HEK293 (cell line): ENCODE measurements around the gene COA8.

Source experiments
- GLIS1 ChIP-seq: fragments of 450-650 bp; formaldehyde crosslinking; IDR thresholded peaks from 2 replicates; pipeline ENCODE4 v1.5.1; 2016; ENCODE audit warnings: missing biosample characterization, missing genetic modification characterization
- KLF9 ChIP-seq: fragments of 450-650 bp; formaldehyde crosslinking; IDR thresholded peaks from 2 replicates; pipeline ENCODE4 v1.5.1; 2016; ENCODE audit warnings: missing biosample characterization, missing genetic modification characterization, low read depth
- OSR2 ChIP-seq: fragments of 450-650 bp; formaldehyde crosslinking; IDR thresholded peaks from 2 replicates; pipeline ENCODE4 v1.5.1; 2016; ENCODE audit warnings: missing biosample characterization, missing genetic modification characterization
- OVOL3 ChIP-seq: fragments of 450-650 bp; formaldehyde crosslinking; IDR thresholded peaks from 2 replicates; pipeline ENCODE4 v1.5.1; 2016; ENCODE audit warnings: missing biosample characterization, missing genetic modification characterization
- SETDB1 ChIP-seq: IDR thresholded peaks from one replicate; pipeline ENCODE4 v1.6.1; 2017; ENCODE audit warnings: mild to moderate bottlenecking, low read length, moderate library complexity, mixed read lengths; ENCODE audit not compliant: insufficient read length
- SP2 ChIP-seq: fragments of 450-650 bp; formaldehyde crosslinking; IDR thresholded peaks from 2 replicates; pipeline ENCODE4 v1.5.1; 2016; ENCODE audit warnings: missing biosample characterization, missing genetic modification characterization
- ZBTB1 ChIP-seq: fragments of 450-650 bp; formaldehyde crosslinking; IDR thresholded peaks from 2 replicates; pipeline ENCODE4 v1.5.1; 2016; ENCODE audit warnings: missing biosample characterization, missing genetic modification characterization
- ZIC2 ChIP-seq: fragments of 450-650 bp; formaldehyde crosslinking; IDR thresholded peaks from 2 replicates; pipeline ENCODE4 v1.5.1; 2016; ENCODE audit warnings: missing biosample characterization, missing genetic modification characterization
- ZNF10 ChIP-seq: fragments of 450-650 bp; formaldehyde crosslinking; IDR thresholded peaks from 2 replicates; pipeline ENCODE4 v1.5.1; 2017; ENCODE audit warnings: missing biosample characterization, missing genetic modification characterization
- ZNF16 ChIP-seq: fragments of 450-650 bp; formaldehyde crosslinking; IDR thresholded peaks from 2 replicates; pipeline ENCODE4 v1.5.1; 2016; ENCODE audit warnings: low read depth, missing biosample characterization, missing genetic modification characterization
- ZNF239 ChIP-seq: fragments of 450-650 bp; formaldehyde crosslinking; IDR thresholded peaks from 2 replicates; pipeline ENCODE4 v1.5.1; 2016; ENCODE audit warnings: missing biosample characterization, missing genetic modification characterization
- ZNF341 ChIP-seq: fragments of 450-650 bp; formaldehyde crosslinking; IDR thresholded peaks from 2 replicates; pipeline ENCODE4; 2016; ENCODE audit warnings: low read depth, missing biosample characterization, missing genetic modification characterization
- ZNF404 ChIP-seq: fragments of 450-650 bp; formaldehyde crosslinking; IDR thresholded peaks from 2 replicates; pipeline ENCODE4 v1.5.1; 2017; ENCODE audit warnings: missing biosample characterization, missing genetic modification characterization
- ZNF433 ChIP-seq: fragments of 450-650 bp; formaldehyde crosslinking; IDR thresholded peaks from 2 replicates; pipeline ENCODE4 v1.5.1; 2016; ENCODE audit warnings: missing biosample characterization, missing genetic modification characterization, low read depth
- ZNF48 ChIP-seq: fragments of 450-650 bp; formaldehyde crosslinking; IDR thresholded peaks from 2 replicates; pipeline ENCODE4 v1.5.1; 2016; ENCODE audit warnings: missing biosample characterization, missing genetic modification characterization
- ZNF600 ChIP-seq: fragments of 450-650 bp; formaldehyde crosslinking; IDR thresholded peaks from 2 replicates; pipeline ENCODE4 v1.5.1; 2016; ENCODE audit warnings: missing biosample characterization, missing genetic modification characterization
- ZNF624 ChIP-seq: fragments of 450-650 bp; formaldehyde crosslinking; IDR thresholded peaks from 2 replicates; pipeline ENCODE4 v1.5.1; 2017; ENCODE audit warnings: missing biosample characterization, missing genetic modification characterization
- ZNF677 ChIP-seq: fragments of 450-650 bp; IDR thresholded peaks from 2 replicates; pipeline ENCODE4 v1.5.0; 2018; ENCODE audit warnings: missing biosample characterization, mild to moderate bottlenecking, missing genetic modification characterization, moderate library complexity
- ZNF777 ChIP-seq: fragments of 450-650 bp; formaldehyde crosslinking; IDR thresholded peaks from 2 replicates; pipeline ENCODE4 v1.5.1; 2017; ENCODE audit warnings: missing biosample characterization, missing genetic modification characterization, borderline replicate concordance
- TF ChIP-seq, protein P1 (sequence below): fragments of 450-650 bp; formaldehyde crosslinking; IDR thresholded peaks from 2 replicates; pipeline ENCODE4 v1.5.1; 2016; ENCODE audit warnings: missing biosample characterization, missing genetic modification characterization
- TF ChIP-seq, protein P2 (sequence below): fragments of 450-650 bp; formaldehyde crosslinking; conservative IDR thresholded peaks from 2 replicates; pipeline ENCODE4 v1.5.1; 2016; ENCODE audit warnings: low read depth, missing biosample characterization, missing genetic modification characterization
- TF ChIP-seq, protein P3 (sequence below): fragments of 450-650 bp; formaldehyde crosslinking; IDR thresholded peaks from 2 replicates; pipeline ENCODE4 v1.5.1; 2016; ENCODE audit warnings: missing biosample characterization, missing genetic modification characterization, low read depth
- TF ChIP-seq, protein P4 (sequence below): fragments of 450-650 bp; formaldehyde crosslinking; IDR thresholded peaks from 2 replicates; pipeline ENCODE4 v1.5.1; 2016; ENCODE audit warnings: missing biosample characterization, missing genetic modification characterization
- TF ChIP-seq, protein P5 (sequence below): fragments of 450-650 bp; formaldehyde crosslinking; IDR thresholded peaks from 2 replicates; pipeline ENCODE4 v1.5.1; 2016; ENCODE audit warnings: missing biosample characterization, missing genetic modification characterization, borderline replicate concordance
- TF ChIP-seq, protein P6 (sequence below): fragments of 450-650 bp; IDR thresholded peaks from 2 replicates; pipeline ENCODE4 v1.5.1; 2018; ENCODE audit warnings: missing biosample characterization, missing genetic modification characterization
- TF ChIP-seq, protein P7 (sequence below): fragments of 450-650 bp; formaldehyde crosslinking; IDR thresholded peaks from 2 replicates; pipeline ENCODE4 v1.5.1; 2016; ENCODE audit warnings: missing biosample characterization, missing genetic modification characterization

The COA8 gene

DNA sequence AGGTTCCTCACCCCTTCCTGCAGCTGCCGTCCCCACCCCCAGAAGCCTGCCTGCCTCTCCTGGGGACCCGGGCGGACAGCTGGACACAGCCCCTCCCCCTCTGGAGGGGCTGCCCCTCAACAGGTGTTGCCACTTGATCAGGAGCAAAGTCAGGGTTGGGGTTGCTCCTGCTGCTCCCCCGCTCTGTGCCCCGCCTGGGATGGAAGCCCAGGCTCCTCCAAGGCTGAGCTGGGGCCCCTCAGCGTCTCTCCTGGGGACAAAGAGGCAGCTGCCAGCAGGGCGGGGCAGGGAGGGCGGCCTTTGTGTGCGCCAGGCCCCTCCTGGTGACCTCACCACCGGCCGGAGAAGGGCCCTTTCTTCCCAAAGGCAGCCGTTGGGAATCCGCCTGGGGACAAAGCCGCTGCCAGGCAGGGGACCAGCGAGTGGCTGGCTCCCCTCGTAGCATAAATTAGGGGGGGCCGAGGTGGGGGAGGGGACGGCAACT lies 20.1 kb upstream of the COA8 start (continued):
- TF ChIP-seq GLIS1 (tag by site-specific recombination) (peak; percentile 75), ZNF10 (peak; percentile 44; the same call in 1 of the 2 replicates), SP2 (tag by site-specific recombination) (no peak), ZNF16 (no peak), OSR2 (tag by site-specific recombination) (no peak), ZNF239 (no peak), ZNF48 (tag by site-specific recombination) (no peak), ZNF677 (tag by site-specific recombination) (no peak), ZNF600 (tag by site-specific recombination) (no peak), ZBTB1 (tag by site-specific recombination) (no peak), ZNF777 (tag by site-specific recombination) (no peak), ZIC2 (peak; percentile 57; the same call in 1 of the 2 replicates), OVOL3 (tag by site-specific recombination) (no peak), KLF9 (tag by site-specific recombination) (no peak), ZNF404 (tag by site-specific recombination) (no peak), SETDB1 (no peak), ZNF433 (tag by site-specific recombination) (no peak), ZNF341 (no peak), ZNF624 (tag by site-specific recombination) (no peak)
- TF ChIP-seq, protein P1, sequence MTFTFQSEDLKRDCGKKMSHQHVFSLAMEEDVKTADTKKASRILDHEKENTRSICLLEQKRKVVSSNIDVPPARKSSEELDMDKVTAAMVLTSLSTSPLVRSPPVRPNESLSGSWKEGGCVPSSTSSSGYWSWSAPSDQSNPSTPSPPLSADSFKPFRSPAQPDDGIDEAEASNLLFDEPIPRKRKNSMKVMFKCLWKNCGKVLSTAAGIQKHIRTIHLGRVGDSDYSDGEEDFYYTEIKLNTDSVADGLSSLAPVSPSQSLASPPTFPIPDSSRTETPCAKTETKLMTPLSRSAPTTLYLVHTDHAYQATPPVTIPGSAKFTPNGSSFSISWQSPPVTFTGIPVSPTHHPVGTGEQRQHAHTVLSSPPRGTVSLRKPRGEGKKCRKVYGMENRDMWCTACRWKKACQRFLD (tag by site-specific recombination), result no peak
- TF ChIP-seq, protein P2, sequence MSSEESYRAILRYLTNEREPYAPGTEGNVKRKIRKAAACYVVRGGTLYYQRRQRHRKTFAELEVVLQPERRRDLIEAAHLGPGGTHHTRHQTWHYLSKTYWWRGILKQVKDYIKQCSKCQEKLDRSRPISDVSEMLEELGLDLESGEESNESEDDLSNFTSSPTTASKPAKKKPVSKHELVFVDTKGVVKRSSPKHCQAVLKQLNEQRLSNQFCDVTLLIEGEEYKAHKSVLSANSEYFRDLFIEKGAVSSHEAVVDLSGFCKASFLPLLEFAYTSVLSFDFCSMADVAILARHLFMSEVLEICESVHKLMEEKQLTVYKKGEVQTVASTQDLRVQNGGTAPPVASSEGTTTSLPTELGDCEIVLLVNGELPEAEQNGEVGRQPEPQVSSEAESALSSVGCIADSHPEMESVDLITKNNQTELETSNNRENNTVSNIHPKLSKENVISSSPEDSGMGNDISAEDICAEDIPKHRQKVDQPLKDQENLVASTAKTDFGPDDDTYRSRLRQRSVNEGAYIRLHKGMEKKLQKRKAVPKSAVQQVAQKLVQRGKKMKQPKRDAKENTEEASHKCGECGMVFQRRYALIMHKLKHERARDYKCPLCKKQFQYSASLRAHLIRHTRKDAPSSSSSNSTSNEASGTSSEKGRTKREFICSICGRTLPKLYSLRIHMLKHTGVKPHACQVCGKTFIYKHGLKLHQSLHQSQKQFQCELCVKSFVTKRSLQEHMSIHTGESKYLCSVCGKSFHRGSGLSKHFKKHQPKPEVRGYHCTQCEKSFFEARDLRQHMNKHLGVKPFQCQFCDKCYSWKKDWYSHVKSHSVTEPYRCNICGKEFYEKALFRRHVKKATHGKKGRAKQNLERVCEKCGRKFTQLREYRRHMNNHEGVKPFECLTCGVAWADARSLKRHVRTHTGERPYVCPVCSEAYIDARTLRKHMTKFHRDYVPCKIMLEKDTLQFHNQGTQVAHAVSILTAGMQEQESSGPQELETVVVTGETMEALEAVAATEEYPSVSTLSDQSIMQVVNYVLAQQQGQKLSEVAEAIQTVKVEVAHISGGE (tag by site-specific recombination), result no peak
- TF ChIP-seq, protein P3, sequence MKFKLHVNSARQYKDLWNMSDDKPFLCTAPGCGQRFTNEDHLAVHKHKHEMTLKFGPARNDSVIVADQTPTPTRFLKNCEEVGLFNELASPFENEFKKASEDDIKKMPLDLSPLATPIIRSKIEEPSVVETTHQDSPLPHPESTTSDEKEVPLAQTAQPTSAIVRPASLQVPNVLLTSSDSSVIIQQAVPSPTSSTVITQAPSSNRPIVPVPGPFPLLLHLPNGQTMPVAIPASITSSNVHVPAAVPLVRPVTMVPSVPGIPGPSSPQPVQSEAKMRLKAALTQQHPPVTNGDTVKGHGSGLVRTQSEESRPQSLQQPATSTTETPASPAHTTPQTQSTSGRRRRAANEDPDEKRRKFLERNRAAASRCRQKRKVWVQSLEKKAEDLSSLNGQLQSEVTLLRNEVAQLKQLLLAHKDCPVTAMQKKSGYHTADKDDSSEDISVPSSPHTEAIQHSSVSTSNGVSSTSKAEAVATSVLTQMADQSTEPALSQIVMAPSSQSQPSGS (tag by site-specific recombination), result no peak
- TF ChIP-seq, protein P4, sequence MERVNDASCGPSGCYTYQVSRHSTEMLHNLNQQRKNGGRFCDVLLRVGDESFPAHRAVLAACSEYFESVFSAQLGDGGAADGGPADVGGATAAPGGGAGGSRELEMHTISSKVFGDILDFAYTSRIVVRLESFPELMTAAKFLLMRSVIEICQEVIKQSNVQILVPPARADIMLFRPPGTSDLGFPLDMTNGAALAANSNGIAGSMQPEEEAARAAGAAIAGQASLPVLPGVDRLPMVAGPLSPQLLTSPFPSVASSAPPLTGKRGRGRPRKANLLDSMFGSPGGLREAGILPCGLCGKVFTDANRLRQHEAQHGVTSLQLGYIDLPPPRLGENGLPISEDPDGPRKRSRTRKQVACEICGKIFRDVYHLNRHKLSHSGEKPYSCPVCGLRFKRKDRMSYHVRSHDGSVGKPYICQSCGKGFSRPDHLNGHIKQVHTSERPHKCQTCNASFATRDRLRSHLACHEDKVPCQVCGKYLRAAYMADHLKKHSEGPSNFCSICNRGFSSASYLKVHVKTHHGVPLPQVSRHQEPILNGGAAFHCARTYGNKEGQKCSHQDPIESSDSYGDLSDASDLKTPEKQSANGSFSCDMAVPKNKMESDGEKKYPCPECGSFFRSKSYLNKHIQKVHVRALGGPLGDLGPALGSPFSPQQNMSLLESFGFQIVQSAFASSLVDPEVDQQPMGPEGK, result peak; percentile 54
- TF ChIP-seq, protein P5, sequence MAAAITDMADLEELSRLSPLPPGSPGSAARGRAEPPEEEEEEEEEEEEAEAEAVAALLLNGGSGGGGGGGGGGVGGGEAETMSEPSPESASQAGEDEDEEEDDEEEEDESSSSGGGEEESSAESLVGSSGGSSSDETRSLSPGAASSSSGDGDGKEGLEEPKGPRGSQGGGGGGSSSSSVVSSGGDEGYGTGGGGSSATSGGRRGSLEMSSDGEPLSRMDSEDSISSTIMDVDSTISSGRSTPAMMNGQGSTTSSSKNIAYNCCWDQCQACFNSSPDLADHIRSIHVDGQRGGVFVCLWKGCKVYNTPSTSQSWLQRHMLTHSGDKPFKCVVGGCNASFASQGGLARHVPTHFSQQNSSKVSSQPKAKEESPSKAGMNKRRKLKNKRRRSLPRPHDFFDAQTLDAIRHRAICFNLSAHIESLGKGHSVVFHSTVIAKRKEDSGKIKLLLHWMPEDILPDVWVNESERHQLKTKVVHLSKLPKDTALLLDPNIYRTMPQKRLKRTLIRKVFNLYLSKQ, result no peak
- TF ChIP-seq, protein P6, sequence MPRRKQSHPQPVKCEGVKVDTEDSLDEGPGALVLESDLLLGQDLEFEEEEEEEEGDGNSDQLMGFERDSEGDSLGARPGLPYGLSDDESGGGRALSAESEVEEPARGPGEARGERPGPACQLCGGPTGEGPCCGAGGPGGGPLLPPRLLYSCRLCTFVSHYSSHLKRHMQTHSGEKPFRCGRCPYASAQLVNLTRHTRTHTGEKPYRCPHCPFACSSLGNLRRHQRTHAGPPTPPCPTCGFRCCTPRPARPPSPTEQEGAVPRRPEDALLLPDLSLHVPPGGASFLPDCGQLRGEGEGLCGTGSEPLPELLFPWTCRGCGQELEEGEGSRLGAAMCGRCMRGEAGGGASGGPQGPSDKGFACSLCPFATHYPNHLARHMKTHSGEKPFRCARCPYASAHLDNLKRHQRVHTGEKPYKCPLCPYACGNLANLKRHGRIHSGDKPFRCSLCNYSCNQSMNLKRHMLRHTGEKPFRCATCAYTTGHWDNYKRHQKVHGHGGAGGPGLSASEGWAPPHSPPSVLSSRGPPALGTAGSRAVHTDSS (tag by site-specific recombination), result no peak
- TF ChIP-seq, protein P7, sequence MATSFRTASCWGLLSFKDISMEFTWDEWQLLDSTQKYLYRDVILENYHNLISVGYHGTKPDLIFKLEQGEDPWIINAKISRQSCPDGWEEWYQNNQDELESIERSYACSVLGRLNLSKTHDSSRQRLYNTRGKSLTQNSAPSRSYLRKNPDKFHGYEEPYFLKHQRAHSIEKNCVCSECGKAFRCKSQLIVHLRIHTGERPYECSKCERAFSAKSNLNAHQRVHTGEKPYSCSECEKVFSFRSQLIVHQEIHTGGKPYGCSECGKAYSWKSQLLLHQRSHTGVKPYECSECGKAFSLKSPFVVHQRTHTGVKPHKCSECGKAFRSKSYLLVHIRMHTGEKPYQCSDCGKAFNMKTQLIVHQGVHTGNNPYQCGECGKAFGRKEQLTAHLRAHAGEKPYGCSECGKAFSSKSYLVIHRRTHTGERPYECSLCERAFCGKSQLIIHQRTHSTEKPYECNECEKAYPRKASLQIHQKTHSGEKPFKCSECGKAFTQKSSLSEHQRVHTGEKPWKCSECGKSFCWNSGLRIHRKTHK (tag by site-specific recombination), result no peak
